Bronchial epithelial cell (primary cell): Measurements from ENCODE around the gene C12orf57. TPM values are rescaled to one million over a fixed set of nuclear protein-coding genes. Genes with fewer than 3 reads are reported as not detected.

Source experiments
- DNase-seq: peaks from one replicate; pipeline ENCODE4 v3.0.0-alpha.2; 2010; ENCODE audit warnings: low read depth
- FAIRE-seq: peaks from 2 replicates; lab custom pipeline; 2011; peaks lifted over from hg19 to GRCh38; lab: Jason Lieb, UNC
- H3K27me3 ChIP-seq: 2 replicates; pipeline ENCODE4 v1.5.1; 2011; ENCODE audit warnings: low read length; ENCODE audit not compliant: control insufficient read depth, insufficient read depth
- H3K36me3 ChIP-seq: 2 replicates; pipeline ENCODE4 v1.5.1; 2011; ENCODE audit warnings: low read length; ENCODE audit not compliant: control insufficient read depth, insufficient read depth
- H3K4me3 ChIP-seq: 2 replicates; pipeline ENCODE4 v1.5.1; 2011; ENCODE audit warnings: mild to moderate bottlenecking, low read depth, low read length, control low read depth
- total RNA-seq: library from RNA; depleted of rRNA; stranded (reverse); fragments of >200 nt; gene quantifications from 2 replicates; pipeline ENCODE4 v1.2.1, GENCODE V29; 2014
- TF ChIP-seq, protein P1 (sequence below): IDR thresholded peaks from 2 replicates; pipeline ENCODE4 v1.5.1; 2011; ENCODE audit warnings: mild to moderate bottlenecking, moderate library complexity, low read length, control low read depth, inconsistent platforms; ENCODE audit not compliant: insufficient read depth, severe bottlenecking

Gene C12orf57
- total RNA-seq, 1 donor from 2014 or later: 161 TPM

DNA sequence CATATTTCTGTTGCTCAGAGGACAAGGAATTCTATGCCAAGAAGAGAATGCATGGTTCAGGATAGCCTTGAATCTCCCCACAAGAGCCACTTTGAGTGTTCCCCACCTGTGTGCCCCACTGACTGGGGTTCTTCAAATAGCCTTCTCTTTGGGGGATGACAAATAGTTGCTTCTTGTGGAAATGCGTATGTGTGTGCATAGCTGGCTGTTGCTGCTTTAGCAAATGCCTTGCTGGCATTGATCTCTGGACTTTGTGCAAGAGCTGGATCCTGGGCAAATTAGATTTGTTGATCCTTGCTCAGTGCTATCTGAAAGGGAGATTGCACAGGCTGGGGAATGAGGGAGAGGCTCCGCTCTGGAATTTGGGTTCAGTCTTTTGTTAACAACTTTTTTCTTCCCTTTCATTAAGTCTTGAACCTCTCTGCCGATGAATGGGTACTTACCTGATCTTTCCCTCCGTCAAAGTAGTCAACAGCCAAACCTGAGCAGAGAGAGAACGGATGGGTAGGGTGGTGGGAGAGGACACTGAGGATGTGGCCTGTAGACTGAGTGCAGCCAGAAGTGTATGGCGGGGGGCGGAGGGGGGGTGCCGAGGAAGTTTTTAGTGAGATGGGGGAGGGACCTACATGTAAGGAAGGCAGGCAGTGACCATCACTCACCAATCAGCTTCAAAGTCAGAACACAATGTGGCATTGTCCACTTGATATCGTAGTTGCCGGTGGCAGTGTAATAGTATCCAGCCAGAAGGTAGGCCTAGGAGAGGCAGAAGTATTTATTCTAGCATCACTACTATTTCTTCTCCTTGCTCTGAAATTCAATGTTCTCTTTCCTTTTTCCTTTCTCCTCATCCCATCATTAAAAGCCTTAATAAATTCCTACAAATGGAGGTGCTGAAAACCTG, 37.6 kb downstream of the C12orf57 start:
- Histone ChIP-seq H3K27me3 (no peaks in the 10 kb centered on the region), H3K36me3 (peaks cover 16% of the 10 kb centered on the region), H3K4me3 (no peak overlapping the region)
- DNase-seq: no peak
- FAIRE-seq: peak; percentile 55
- TF ChIP-seq, protein P1, sequence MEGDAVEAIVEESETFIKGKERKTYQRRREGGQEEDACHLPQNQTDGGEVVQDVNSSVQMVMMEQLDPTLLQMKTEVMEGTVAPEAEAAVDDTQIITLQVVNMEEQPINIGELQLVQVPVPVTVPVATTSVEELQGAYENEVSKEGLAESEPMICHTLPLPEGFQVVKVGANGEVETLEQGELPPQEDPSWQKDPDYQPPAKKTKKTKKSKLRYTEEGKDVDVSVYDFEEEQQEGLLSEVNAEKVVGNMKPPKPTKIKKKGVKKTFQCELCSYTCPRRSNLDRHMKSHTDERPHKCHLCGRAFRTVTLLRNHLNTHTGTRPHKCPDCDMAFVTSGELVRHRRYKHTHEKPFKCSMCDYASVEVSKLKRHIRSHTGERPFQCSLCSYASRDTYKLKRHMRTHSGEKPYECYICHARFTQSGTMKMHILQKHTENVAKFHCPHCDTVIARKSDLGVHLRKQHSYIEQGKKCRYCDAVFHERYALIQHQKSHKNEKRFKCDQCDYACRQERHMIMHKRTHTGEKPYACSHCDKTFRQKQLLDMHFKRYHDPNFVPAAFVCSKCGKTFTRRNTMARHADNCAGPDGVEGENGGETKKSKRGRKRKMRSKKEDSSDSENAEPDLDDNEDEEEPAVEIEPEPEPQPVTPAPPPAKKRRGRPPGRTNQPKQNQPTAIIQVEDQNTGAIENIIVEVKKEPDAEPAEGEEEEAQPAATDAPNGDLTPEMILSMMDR: no peak

- no peak overlapping the region for H3K4me3 ChIP-seq
- no peak for FAIRE-seq
These were observed 38.7 kb downstream of the C12orf57 start for GRCh38 chr12:6982532-6982931.

DNA sequence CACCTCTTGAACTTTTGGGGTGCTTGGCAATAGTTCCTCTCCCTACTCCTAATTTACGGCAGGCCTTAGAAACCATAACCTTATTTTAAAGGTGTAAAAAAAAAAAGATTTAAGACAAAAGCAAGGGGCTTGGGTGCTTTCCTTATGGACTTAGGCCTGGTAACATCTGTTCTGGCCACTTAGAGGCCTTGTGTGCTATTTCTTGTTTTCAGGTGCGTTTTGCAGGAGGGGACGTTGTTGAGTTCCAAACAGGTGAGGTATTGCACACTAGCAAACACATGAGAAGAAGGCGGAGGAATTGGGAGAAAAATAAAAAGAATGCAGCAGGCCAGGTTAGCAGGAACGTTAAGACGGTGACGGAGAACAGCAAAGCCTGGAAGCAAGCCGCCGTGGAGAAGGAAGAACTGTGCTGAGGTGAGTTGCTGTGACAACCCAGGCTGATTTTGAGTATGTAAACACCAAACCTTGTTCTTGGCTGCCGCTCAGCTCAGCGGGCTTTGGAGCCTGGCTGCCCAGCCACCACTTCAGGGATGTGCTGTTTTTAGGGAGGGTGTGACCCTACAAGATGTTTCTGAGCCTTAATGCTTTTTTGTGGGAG, 44.2 kb downstream of the C12orf57 start:
- Histone ChIP-seq H3K4me3 (no peak overlapping the region), H3K27me3 (no peaks in the 10 kb centered on the region), H3K36me3 (peaks cover 3% of the 10 kb centered on the region)
- TF ChIP-seq, protein P1: no peak
- FAIRE-seq: no peak
- DNase-seq: peak; percentile 46

More at GRCh38 chr12:6982532-6982931, 38.7 kb downstream of the C12orf57 start:
- Histone ChIP-seq H3K36me3 (peaks cover 12% of the 10 kb centered on the region), H3K27me3 (no peaks in the 10 kb centered on the region)
- no peak for DNase-seq
- TF ChIP-seq, protein P1: no peak

Other genes starting within 250 kb of the C12orf57 start
- gene PIANP, start 243.2 kb upstream of the C12orf57 start, total RNA-seq: not detected in 2 replicates
- 63.7 and 86.0 TPM in 2 replicates for gene COPS7A, start 220.0 kb upstream of the C12orf57 start, total RNA-seq
- 136 and 180 TPM in 2 replicates for gene MLF2, start 190.9 kb upstream of the C12orf57 start, total RNA-seq
- gene PTMS, start 177.7 kb upstream of the C12orf57 start, total RNA-seq: 17.6 and 35.3 TPM in 2 replicates
- gene LAG3, start 171.5 kb upstream of the C12orf57 start, total RNA-seq: not detected in 2 replicates
- not detected in 2 replicates for gene CD4, start 154.5 kb upstream of the C12orf57 start, total RNA-seq
- not detected in 2 replicates for gene GPR162, start 122.2 kb upstream of the C12orf57 start, total RNA-seq
- 11.3 and 20.0 TPM in 2 replicates for gene P3H3, start 115.6 kb upstream of the C12orf57 start, total RNA-seq
- 0.38 and 0.53 TPM in 2 replicates for gene GNB3, start 103.1 kb upstream of the C12orf57 start, total RNA-seq
- gene CDCA3, start 92.7 kb upstream of the C12orf57 start, total RNA-seq: 0.26 and 0.51 TPM in 2 replicates
- gene USP5, start 91.9 kb upstream of the C12orf57 start, total RNA-seq: 45.0 and 46.9 TPM in 2 replicates
- 1,194 and 1,306 TPM in 2 replicates for gene TPI1, start 76.5 kb upstream of the C12orf57 start, total RNA-seq
- gene SPSB2, start 70.7 kb upstream of the C12orf57 start, total RNA-seq: 7.9 and 12.5 TPM in 2 replicates
- gene LRRC23, start 39.2 kb upstream of the C12orf57 start, total RNA-seq: 11.6 and 12.8 TPM in 2 replicates
- gene ENO2, start 29.4 kb upstream of the C12orf57 start, total RNA-seq: 9.0 and 10.0 TPM in 2 replicates
- 4.9 and 7.1 TPM in 2 replicates for gene ATN1, start 16.1 kb upstream of the C12orf57 start, total RNA-seq
- gene RNU7-1, start 206 bp upstream of the C12orf57 start, total RNA-seq: not detected in 2 replicates
- gene PTPN6, start 7.3 kb downstream of the C12orf57 start, total RNA-seq: 10.9 and 12.4 TPM in 2 replicates
- 83.7 and 189 TPM in 2 replicates for gene PHB2, start 26.6 kb downstream of the C12orf57 start, total RNA-seq
- 68.2 and 68.4 TPM in 2 replicates for gene EMG1, start 26.9 kb downstream of the C12orf57 start, total RNA-seq
- gene LPCAT3, start 74.5 kb downstream of the C12orf57 start, total RNA-seq: 7.9 and 13.3 TPM in 2 replicates
- 1.5 and 6.3 TPM in 2 replicates for gene C1S, start 116.7 kb downstream of the C12orf57 start, total RNA-seq
- gene C1R, start 148.4 kb downstream of the C12orf57 start, total RNA-seq: 1.9 and 3.2 TPM in 2 replicates
- 11.3 and 14.3 TPM in 2 replicates for gene C1RL, start 165.2 kb downstream of the C12orf57 start, total RNA-seq
- not detected in 2 replicates for gene RBP5, start 184.9 kb downstream of the C12orf57 start, total RNA-seq
- gene CLSTN3, start 186.3 kb downstream of the C12orf57 start, total RNA-seq: 7.0 and 9.2 TPM in 2 replicates
- 21.9 and 27.9 TPM in 2 replicates for gene PEX5, start 245.7 kb downstream of the C12orf57 start, total RNA-seq